ENCODE results near the gene PTPRC. TPM values are rescaled to one million over a fixed set of nuclear protein-coding genes. Genes with fewer than 3 reads are reported as not detected.

PTPRC gene
- total RNA-seq, 2 donors from 2014 or later: 11.2 to 18.7 TPM

DNA sequence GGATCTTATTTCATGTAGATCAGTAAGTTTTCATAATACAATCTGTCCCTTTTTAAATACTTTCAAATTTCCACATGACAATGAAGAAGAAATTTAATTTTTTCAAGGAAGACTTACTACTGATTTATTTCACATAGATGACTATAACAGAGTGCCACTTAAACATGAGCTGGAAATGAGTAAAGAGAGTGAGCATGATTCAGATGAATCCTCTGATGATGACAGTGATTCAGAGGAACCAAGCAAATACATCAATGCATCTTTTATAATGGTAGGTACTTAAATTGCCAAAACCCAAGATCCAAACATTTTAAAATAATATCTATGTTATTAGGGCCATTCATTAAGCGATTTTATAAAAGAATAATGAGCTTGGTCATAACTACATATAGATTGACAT lies 110.4 kb downstream of the PTPRC start:
- Histone ChIP-seq H3K27me3 (no peaks in the 10 kb centered on the region), H3K36me3 (no peaks in the 10 kb centered on the region)
- intact Hi-C loops (cut with DNase I): no loop called here

DNA sequence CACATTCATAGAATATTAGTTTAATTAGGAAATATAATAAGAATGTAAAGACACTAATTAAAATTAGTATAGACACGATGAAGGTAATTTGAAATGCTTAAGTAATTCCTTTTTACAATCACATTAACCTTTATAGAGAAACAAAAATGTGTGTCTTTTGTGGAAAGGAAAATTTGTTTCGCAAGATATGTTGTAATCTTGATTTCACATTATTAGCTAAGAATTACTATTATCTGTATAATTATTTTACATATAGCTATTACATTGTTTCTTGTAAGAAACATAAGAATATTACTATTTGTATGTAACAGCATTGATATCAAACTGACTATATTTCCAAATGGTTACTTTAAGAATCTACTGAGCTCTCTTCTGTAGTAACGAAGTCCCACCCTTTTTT lies 111.2 kb downstream of the PTPRC start:
- Histone ChIP-seq H3K9me3 (no peaks in the 10 kb centered on the region), H3K4me3 (no peak overlapping the region), H3K27ac (no peak overlapping the region), H3K27me3 (no peaks in the 10 kb centered on the region), H3K9ac (ENCODE audit: low read depth in 2 of 2, low read length in 2 of 2) (no peak overlapping the region), H3K36me3 (no peaks in the 10 kb centered on the region), H3K4me1 (no peaks in the 10 kb centered on the region)
- DNase-seq: no peak
- intact Hi-C loops (cut with DNase I): loop anchor here (10.0 kb wide), 1 partner anchor 715 kb away; no protein-coding TSS in a partner anchor
- TF ChIP-seq, protein P1, sequence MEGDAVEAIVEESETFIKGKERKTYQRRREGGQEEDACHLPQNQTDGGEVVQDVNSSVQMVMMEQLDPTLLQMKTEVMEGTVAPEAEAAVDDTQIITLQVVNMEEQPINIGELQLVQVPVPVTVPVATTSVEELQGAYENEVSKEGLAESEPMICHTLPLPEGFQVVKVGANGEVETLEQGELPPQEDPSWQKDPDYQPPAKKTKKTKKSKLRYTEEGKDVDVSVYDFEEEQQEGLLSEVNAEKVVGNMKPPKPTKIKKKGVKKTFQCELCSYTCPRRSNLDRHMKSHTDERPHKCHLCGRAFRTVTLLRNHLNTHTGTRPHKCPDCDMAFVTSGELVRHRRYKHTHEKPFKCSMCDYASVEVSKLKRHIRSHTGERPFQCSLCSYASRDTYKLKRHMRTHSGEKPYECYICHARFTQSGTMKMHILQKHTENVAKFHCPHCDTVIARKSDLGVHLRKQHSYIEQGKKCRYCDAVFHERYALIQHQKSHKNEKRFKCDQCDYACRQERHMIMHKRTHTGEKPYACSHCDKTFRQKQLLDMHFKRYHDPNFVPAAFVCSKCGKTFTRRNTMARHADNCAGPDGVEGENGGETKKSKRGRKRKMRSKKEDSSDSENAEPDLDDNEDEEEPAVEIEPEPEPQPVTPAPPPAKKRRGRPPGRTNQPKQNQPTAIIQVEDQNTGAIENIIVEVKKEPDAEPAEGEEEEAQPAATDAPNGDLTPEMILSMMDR (IDR thresholded peaks at IDR 0.05): no peak

More for the DNA sequence above, 110.4 kb downstream of the PTPRC start:
- Histone ChIP-seq H3K27ac (no peak overlapping the region), H3K4me3 (no peak overlapping the region), H3K4me1 (no peaks in the 10 kb centered on the region), H3K9me3 (no peaks in the 10 kb centered on the region), H3K9ac (ENCODE audit: low read depth in 2 of 2, low read length in 2 of 2) (no peak overlapping the region)
- TF ChIP-seq, protein P1 (IDR thresholded peaks at IDR 0.05): no peak
- DNase-seq: no peak

DNA sequence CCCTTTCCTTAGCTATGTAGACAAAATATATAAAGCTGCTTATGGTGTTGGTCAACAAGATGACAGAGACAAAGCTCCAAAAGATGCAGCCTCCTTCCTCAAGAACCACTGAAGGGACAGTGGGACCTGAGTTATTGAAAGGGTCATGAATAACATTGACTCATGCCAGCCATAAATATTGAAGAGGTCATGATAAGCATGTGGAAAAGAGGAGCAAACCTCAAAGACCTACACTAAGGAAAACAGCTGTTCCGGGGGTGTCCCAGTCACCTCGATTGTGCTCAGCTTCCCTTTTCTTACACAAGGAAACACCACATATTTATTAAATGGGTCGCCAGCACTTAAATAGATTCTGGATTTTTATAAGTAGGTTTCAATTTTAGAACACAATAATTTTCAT lies 112.9 kb downstream of the PTPRC start:
- TF ChIP-seq, protein P1 (IDR thresholded peaks at IDR 0.05): no peak
- no peaks in the 10 kb centered on the region for H3K36me3 ChIP-seq
- H3K9me3 ChIP-seq: no peaks in the 10 kb centered on the region
- no peak for DNase-seq
- intact Hi-C loops (cut with DNase I): loop anchor here (10.0 kb wide), 1 partner anchor 713 kb away; no protein-coding TSS in a partner anchor
- H3K27me3 ChIP-seq: no peaks in the 10 kb centered on the region
- H3K9ac ChIP-seq (ENCODE audit: low read depth in 2 of 2, low read length in 2 of 2): no peak overlapping the region
- H3K4me1 ChIP-seq: no peaks in the 10 kb centered on the region
- H3K27ac ChIP-seq: no peak overlapping the region
- H3K4me3 ChIP-seq: no peak overlapping the region

DNA sequence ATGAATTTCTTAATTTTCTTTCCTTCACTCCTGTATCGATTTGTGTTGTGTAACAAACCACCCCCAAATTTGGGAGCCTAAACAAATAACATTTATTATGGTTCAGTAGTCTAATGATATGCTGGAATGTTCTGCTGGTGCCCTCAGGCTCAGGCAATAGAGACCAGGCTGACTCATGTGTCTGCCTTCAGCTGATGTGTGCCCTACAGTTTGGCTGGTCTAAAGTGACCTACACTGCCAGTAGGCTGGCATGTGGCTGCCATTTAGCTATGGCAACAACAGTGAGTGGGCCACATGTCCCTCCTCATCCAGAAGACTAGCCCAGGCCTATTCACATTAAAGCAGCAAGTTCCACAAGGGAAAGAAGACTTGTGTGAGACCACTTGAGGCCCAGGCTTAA lies 115.8 kb downstream of the PTPRC start:
- intact Hi-C loops (cut with DNase I): loop anchor here (5.0 to 10.0 kb wide), 3 partner anchors 358 to 798 kb away; no protein-coding TSS in a partner anchor
- no peak for DNase-seq
- no peak overlapping the region for H3K27ac ChIP-seq
- H3K9ac ChIP-seq (ENCODE audit: low read depth in 2 of 2, low read length in 2 of 2): no peak overlapping the region
- TF ChIP-seq, protein P1 (IDR thresholded peaks at IDR 0.05): no peak
- no peaks in the 10 kb centered on the region for H3K4me1 ChIP-seq
- H3K4me3 ChIP-seq: no peak overlapping the region
- no peaks in the 10 kb centered on the region for H3K9me3 ChIP-seq
- H3K36me3 ChIP-seq: no peaks in the 10 kb centered on the region
- no peaks in the 10 kb centered on the region for H3K27me3 ChIP-seq

DNA sequence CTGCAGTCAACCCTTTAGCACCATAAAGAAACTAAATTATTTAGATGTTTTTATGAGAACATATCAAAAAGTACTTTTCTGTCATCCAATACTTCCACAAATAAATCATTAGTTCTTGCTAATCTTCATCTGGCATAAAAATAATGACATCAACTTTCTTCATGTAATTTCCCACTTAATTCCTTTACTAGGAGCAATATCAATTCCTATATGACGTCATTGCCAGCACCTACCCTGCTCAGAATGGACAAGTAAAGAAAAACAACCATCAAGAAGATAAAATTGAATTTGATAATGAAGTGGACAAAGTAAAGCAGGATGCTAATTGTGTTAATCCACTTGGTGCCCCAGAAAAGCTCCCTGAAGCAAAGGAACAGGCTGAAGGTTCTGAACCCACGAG lies 116.9 kb downstream of the PTPRC start:
- no peak overlapping the region for H3K27ac ChIP-seq
- DNase-seq: no peak
- H3K36me3 ChIP-seq: no peaks in the 10 kb centered on the region
- H3K4me3 ChIP-seq: no peak overlapping the region
- no peaks in the 10 kb centered on the region for H3K9me3 ChIP-seq
- intact Hi-C loops (cut with DNase I): loop anchor here (5.0 to 10.0 kb wide), 3 partner anchors 357 to 797 kb away; no protein-coding TSS in a partner anchor
- H3K4me1 ChIP-seq: no peaks in the 10 kb centered on the region
- no peaks in the 10 kb centered on the region for H3K27me3 ChIP-seq
- TF ChIP-seq, protein P1 (IDR thresholded peaks at IDR 0.05): no peak
- no peak overlapping the region for H3K9ac ChIP-seq (ENCODE audit: low read depth in 2 of 2, low read length in 2 of 2)

Data from colonic mucosa (tissue), 4 donors.